ENCODE results near the gene TECPR2.

The TECPR2 gene

DNA sequence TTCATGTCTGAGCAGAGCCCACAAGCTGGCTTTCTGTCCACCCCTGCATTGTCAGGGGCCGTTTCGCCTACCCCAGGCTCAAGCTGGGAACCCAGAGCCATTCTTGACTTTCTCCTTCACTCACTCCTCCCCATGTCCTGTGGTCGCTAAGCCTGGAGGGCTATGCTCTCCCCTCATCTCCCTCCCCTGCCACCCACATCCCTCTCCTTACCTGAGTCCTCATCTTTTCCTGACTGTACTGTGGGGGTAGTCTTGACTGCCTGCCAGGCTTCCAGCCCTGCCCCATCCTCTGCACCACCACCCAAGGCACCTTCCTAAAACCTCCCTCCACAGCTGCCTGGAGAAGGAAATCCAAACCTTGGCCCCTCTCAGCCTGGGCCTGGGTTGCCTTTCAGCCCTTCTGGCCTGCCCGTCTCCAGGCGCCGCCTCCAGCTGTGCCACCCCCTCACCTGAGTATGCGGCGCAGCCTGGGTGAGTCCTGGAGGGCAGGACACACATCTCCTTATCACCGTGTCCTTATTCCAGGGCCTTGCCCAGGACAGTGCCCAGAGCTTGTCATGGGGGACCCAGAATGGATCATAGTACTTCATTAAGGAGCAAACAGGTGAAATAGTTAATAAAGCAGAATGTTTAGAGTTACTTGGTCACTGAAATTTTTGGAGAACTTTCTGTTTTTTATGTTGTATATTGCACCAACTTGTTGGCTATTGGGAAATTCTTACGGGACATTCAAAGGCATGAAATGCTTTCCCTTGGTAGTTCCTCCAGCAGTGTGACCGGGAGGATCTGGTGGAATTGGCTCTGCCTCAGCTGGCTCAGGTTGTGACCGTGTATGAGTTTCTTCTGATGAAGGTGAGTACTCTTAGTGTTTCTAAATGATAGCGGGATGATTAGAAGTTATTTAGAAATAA is 28.7 kb upstream of the TECPR2 start:
- DNase-seq = no peak

DNA sequence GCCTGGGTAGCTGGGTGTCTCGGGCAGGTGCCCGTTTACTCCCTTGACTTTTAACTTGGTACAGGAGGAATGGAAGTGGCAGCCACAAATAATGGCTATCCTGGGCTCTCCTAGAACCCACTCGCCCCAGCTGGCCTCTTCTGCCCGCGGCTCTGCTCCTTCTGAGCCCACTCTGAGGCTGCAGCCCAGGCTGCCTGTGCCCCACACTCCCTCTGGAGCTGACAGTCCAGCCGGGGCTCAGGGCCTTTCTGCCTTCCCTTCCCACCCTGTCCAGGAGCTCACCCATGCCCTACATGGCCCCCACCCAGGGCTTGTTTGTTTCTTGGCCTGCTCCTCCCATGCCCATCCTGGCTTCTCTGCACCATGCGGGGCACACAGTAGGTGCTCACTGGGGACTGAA is 27.6 kb upstream of the TECPR2 start:
- DNase-seq = no peak

- no peak for DNase-seq
Measured at GRCh38 chr14:102338724-102339123, 24.0 kb upstream of the TECPR2 start.

DNA sequence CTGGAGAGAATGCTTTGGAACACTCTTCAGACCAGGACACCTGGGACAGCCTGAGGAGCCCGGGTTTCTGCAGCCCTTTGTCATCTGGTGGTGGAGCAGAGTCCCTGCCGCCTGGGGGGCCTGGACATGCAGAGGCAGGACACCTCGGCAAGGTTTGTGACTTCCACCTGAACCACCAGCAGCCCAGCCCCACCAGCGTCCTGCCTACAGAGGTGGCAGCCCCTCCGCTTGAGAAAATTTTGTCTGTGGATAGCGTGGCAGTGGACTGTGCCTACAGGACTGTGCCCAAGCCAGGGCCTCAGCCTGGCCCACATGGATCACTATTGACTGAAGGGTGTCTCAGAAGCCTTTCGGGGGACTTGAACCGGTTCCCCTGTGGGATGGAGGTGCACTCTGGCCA is 21.2 kb upstream of the TECPR2 start:
- no peak for DNase-seq

- DNase-seq = no peak
Measured at GRCh38 chr14:102342238-102342637, 20.5 kb upstream of the TECPR2 start.

- no peak for DNase-seq
Measured at GRCh38 chr14:102344084-102344483, 18.7 kb upstream of the TECPR2 start.

GRCh38 chr14:102344485-102344884 is 18.3 kb upstream of the TECPR2 start:
- no peak for DNase-seq

GRCh38 chr14:102345232-102345631 is 17.5 kb upstream of the TECPR2 start:
- DNase-seq = no peak

DNA sequence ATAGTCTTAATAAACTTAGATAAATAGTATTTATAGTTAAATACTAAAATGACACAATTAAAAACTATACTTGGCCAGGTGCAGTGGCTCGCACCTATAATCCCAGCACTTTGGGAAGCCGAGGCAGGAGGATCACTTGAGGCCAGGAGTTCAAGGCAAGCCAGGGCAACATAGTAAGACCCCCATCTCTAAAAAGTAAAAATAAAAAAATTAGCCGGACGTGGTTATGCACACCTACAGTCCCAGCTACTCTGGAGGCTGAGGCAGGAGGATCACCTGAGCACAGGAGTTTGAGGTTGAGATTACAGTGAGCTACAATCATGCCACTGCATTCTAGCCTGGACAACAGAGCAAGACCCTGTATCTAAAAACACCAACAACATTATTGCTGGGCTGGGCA is 16.1 kb upstream of the TECPR2 start:
- no peak for DNase-seq

- no peak for DNase-seq
Measured at GRCh38 chr14:102348376-102348775, 14.4 kb upstream of the TECPR2 start.

GRCh38 chr14:102351023-102351422 is 11.7 kb upstream of the TECPR2 start:
- DNase-seq = no peak

- peak; percentile 7 for DNase-seq
Measured at GRCh38 chr14:102351593-102351992, 11.1 kb upstream of the TECPR2 start.

- no peak for DNase-seq
Measured at GRCh38 chr14:102352213-102352612, 10.5 kb upstream of the TECPR2 start.

DNA sequence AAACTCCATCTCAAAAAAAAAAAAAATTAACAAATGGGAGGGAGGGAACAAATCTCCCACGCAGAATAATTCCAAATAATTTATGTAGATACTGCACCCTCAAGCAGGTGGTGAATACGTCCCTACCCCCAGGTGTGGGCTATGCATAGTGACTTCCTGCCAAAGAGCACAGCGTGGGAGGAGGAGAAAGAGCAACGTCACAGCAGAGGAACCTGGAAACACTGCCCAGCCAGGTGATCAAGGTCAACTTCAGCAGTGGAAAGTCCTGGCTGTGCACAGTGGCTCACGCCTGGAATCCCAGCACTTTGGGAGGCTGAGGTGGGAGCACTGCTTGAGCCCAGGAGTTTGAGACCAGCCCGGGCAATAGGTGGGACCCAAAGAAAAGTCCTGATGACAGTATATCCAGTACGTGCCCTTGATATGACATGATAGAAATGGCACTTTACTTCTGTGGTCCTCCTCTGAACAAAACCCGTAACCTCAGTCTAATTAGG is 9.6 kb upstream of the TECPR2 start:
- DNase-seq = no peak

- DNase-seq = no peak
Measured at GRCh38 chr14:102356280-102356679, 6.5 kb upstream of the TECPR2 start.

DNA sequence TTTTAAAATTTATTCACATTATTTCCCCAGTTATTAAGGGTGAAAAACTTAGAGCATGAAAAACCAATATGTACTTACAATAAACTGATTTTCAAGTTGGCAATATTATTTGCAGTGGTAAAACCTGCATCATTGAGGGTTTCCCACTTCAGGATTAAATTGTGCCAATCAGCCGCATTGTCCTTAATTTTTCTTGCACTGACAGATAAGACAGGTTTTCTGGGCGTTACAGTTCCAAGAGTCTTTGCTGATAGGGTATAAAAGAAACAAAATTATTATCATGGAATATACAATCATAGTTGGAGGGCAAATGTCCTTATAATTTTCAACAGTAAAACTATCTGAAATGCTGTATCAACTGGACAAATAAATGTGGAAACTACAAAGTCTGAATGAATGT is 3.4 kb upstream of the TECPR2 start:
- no peak for DNase-seq

DNA sequence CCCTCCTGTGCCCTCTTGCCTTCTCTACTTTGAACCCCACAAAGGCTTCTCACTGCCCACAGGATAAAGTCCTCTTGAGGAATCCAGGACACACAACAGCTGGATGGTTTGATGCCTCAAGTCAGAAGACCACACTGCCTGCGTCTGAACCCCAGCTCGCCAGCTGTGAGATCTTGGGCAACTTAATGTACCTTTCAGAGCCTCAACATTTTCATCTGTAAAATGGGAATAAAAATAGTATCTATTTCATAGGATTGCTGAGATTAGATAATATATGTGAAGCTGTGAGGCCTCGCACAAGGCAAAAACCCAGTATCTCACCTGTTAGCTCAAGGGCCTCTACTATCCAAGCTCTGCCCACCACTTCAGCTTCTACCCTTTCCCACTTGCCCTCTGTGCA is 2.4 kb upstream of the TECPR2 start:
- DNase-seq = no peak

GRCh38 chr14:102362084-102362483 is 657 bp upstream of the TECPR2 start:
- peak; percentile 30 for DNase-seq

GRCh38 chr14:102363182-102363943 is 622 bp downstream of the TECPR2 start:
- DNase-seq = peak; percentile 45

DNA sequence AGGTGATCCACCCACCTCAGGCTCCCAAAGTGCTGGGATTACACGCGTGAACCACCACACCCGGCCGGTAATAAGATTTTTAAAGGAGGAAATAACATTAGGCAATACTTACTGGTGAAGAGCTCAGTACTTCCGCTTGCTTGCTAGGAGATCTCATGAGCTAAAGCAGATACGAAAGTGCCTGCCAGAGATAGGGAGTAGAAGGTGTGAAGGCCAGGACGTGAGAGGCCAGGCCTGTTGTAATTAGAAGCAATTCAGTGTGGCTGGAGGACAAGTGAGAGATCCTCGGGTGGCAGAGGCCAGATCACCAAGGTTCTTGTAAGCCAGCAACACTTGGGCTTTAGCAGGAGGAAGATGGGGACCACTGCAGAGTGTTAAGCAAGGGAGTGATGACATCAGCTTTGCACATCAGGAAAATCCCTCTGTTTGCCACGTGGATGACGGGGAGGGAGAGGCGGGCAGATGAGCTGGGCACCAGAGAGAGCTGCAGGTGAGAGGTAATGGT is 7.6 kb downstream of the TECPR2 start:
- DNase-seq = no peak

- no peak for DNase-seq
Measured at GRCh38 chr14:102371361-102371760, 8.6 kb downstream of the TECPR2 start.

GRCh38 chr14:102373110-102373509 is 10.4 kb downstream of the TECPR2 start:
- DNase-seq = no peak

- DNase-seq = no peak
Measured at GRCh38 chr14:102374264-102374663, 11.5 kb downstream of the TECPR2 start.

- DNase-seq = no peak
Measured at GRCh38 chr14:102375119-102375518, 12.4 kb downstream of the TECPR2 start.

All from fibroblast of skin of back (primary cell).